Measurements from ENCODE around the gene DPRX. TPM values are rescaled to one million over a fixed set of nuclear protein-coding genes. Genes with fewer than 3 reads are reported as not detected.

The DPRX gene
- polyA plus RNA-seq, 1 donor (not counting 4 experiments of a cell fraction or from before 2014, with no cell fraction given) = not detected

DNA sequence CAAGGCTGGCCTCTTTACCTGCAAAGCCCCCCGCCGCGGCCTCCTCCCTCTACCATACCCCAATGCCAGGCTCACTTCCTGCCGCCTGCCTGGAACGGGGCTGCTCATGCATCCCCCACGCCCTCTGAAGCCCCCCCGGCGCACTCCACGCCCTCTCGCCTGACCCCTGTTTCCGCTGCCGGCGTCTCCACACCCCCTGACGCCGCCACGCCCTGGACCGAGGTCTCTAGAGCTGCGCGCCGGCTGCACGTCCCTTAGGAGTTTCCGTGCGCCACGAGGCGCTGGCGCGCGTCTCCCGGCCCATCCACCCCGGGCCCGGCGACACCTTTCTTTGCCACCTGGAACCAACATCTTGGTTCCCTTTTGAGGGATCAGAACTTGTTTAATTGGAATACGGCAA, 16.0 kb downstream of the DPRX start:
- DNase-seq (ENCODE audit: low read depth, low spot score) (no peak), FAIRE-seq (no peak)
- H3K4me1 ChIP-seq (ENCODE audit: control insufficient read depth, extremely low read depth, insufficient read depth, low read length) = no peaks in the 10 kb centered on the region
- H3K27me3 ChIP-seq (ENCODE audit: control insufficient read depth, extremely low read depth, insufficient read depth, low read length) = no peaks in the 10 kb centered on the region
- dilution Hi-C loops (cut with MboI; ENCODE audit: extremely low pct_ligation_motif_present, low sequenced_read_pairs) = no loop called here
- no peaks in the 10 kb centered on the region for H3K79me2 ChIP-seq (ENCODE audit: control insufficient read depth, insufficient read depth, low read length)
- no peak overlapping the region for H3K4me3 ChIP-seq (ENCODE audit: control insufficient read depth in 2 of 3, extremely low read depth in 1 of 3, insufficient read depth in 2 of 3, low read depth in 1 of 3, low read length in 3 of 3)
- no peaks in the 10 kb centered on the region for H4K20me1 ChIP-seq (ENCODE audit: control insufficient read depth, extremely low read depth, insufficient read depth, low read length)
- no peaks in the 10 kb centered on the region for H3K36me3 ChIP-seq (ENCODE audit: control insufficient read depth in 2 of 2, extremely low read depth in 1 of 2, insufficient read depth in 2 of 2, low read length in 2 of 2)
- peaks cover 8% of the 10 kb centered on the region for H3K9me3 ChIP-seq (ENCODE audit: control insufficient read depth, low read depth, low read length)
- H3K27ac ChIP-seq (ENCODE audit: control insufficient read depth, insufficient read depth, low read length) = no peak overlapping the region
- H3K4me2 ChIP-seq (ENCODE audit: control insufficient read depth, extremely low read depth, insufficient read depth, low read depth, low read length) = no peak overlapping the region
- no peaks in the 10 kb centered on the region for H3K9me1 ChIP-seq (ENCODE audit: control insufficient read depth, extremely low read depth, insufficient read depth, low read length)
- no peak overlapping the region for H2AFZ ChIP-seq (ENCODE audit: control insufficient read depth, low read length)
- no peak overlapping the region for H3K9ac ChIP-seq (ENCODE audit: control insufficient read depth, extremely low read depth, insufficient read depth, low read length)
- TF ChIP-seq CTCF (optimal IDR thresholded peaks at IDR 0.05 in 1 of 3, IDR thresholded peaks at IDR 0.05 in 1 of 3, conservative IDR thresholded peaks at IDR 0.05 in 1 of 3; ENCODE audit: extremely low read depth in 1 of 3, insufficient read depth in 2 of 3, low read length in 3 of 3) = no peak
- no peak for TF ChIP-seq EZH2 (IDR thresholded peaks at IDR 0.05; ENCODE audit: low read length)

- DNase-seq (ENCODE audit: low read depth, low spot score) (no peak), FAIRE-seq (no peak)
- H3K9ac ChIP-seq (ENCODE audit: control insufficient read depth, extremely low read depth, insufficient read depth, low read length) = no peak overlapping the region
- no peak overlapping the region for H3K27ac ChIP-seq (ENCODE audit: control insufficient read depth, insufficient read depth, low read length)
- H3K9me3 ChIP-seq (ENCODE audit: control insufficient read depth, low read depth, low read length) = peaks cover 8% of the 10 kb centered on the region
- H3K4me1 ChIP-seq (ENCODE audit: control insufficient read depth, extremely low read depth, insufficient read depth, low read length) = no peaks in the 10 kb centered on the region
- no peaks in the 10 kb centered on the region for H3K79me2 ChIP-seq (ENCODE audit: control insufficient read depth, insufficient read depth, low read length)
- no peaks in the 10 kb centered on the region for H3K9me1 ChIP-seq (ENCODE audit: control insufficient read depth, extremely low read depth, insufficient read depth, low read length)
- H3K4me2 ChIP-seq (ENCODE audit: control insufficient read depth, extremely low read depth, insufficient read depth, low read depth, low read length) = no peak overlapping the region
- TF ChIP-seq EZH2 (IDR thresholded peaks at IDR 0.05; ENCODE audit: low read length) (no peak), CTCF (optimal IDR thresholded peaks at IDR 0.05 in 1 of 3, IDR thresholded peaks at IDR 0.05 in 1 of 3, conservative IDR thresholded peaks at IDR 0.05 in 1 of 3; ENCODE audit: extremely low read depth in 1 of 3, insufficient read depth in 2 of 3, low read length in 3 of 3) (no peak)
- H3K4me3 ChIP-seq (ENCODE audit: control insufficient read depth in 2 of 3, extremely low read depth in 1 of 3, insufficient read depth in 2 of 3, low read depth in 1 of 3, low read length in 3 of 3) = no peak overlapping the region
- H4K20me1 ChIP-seq (ENCODE audit: control insufficient read depth, extremely low read depth, insufficient read depth, low read length) = no peaks in the 10 kb centered on the region
- H3K36me3 ChIP-seq (ENCODE audit: control insufficient read depth in 2 of 2, extremely low read depth in 1 of 2, insufficient read depth in 2 of 2, low read length in 2 of 2) = no peaks in the 10 kb centered on the region
- H2AFZ ChIP-seq (ENCODE audit: control insufficient read depth, low read length) = no peak overlapping the region
- H3K27me3 ChIP-seq (ENCODE audit: control insufficient read depth, extremely low read depth, insufficient read depth, low read length) = no peaks in the 10 kb centered on the region
- dilution Hi-C loops (cut with MboI; ENCODE audit: extremely low pct_ligation_motif_present, low sequenced_read_pairs) = no loop called here
Measured at GRCh38 chr19:53649746-53650593, 18.2 kb downstream of the DPRX start.
